K562 (cell line): ENCODE results near the gene DGCR2. TPM values are rescaled to one million over a fixed set of nuclear protein-coding genes. Genes with fewer than 3 reads are reported as not detected.

Source experiments
- ATF6 ChIP-seq: sonication (generic); formaldehyde crosslinking; IDR thresholded peaks from 2 replicates; pipeline ENCODE4 v1.4.0; 2020; ENCODE audit warnings: mild to moderate bottlenecking, missing genetic modification reagents
- CTCFL ChIP-seq: IDR thresholded peaks from 2 replicates; pipeline ENCODE4 v1.6.1; 2011; ENCODE audit warnings: borderline replicate concordance, low read depth, mild to moderate bottlenecking, moderate library complexity, low read length; ENCODE audit not compliant: insufficient read depth, poor library complexity, severe bottlenecking
- E4F1 ChIP-seq: fragments of 250-450 bp; sonication (Bioruptor Pico); IDR thresholded peaks from 2 replicates; pipeline ENCODE4 v1.5.0; 2021; ENCODE audit warnings: mild to moderate bottlenecking, borderline replicate concordance
- JUNB ChIP-seq: fragments of 450-650 bp; formaldehyde crosslinking; conservative IDR thresholded peaks from 2 replicates; pipeline ENCODE4 v1.4.0; 2020; ENCODE audit warnings: mild to moderate bottlenecking
- MAFK ChIP-seq: IDR thresholded peaks from 2 replicates; pipeline ENCODE4 v1.6.1; 2011; ENCODE audit warnings: low read length, improper control_type of control experiment
- NCOA2 ChIP-seq, 2 experiments: fragments of 450-650 bp; IDR thresholded peaks; 2 replicates each; pipeline ENCODE4 v1.6.1; 2018; ENCODE audit warnings: mild to moderate bottlenecking in 2 of 2, moderate library complexity in 1 of 2; ENCODE audit not compliant: partially characterized antibody in 2 of 2
- NEUROD1 ChIP-seq: fragments of 150-350 bp; IDR thresholded peaks from 2 replicates; pipeline ENCODE4 v1.6.1; 2014; ENCODE audit warnings: borderline replicate concordance, low read length, low read depth; ENCODE audit not compliant: partially characterized antibody
- NFATC3 ChIP-seq: fragments of 450-650 bp; IDR thresholded peaks from 2 replicates; pipeline ENCODE4 v1.6.1; 2017; ENCODE audit warnings: mild to moderate bottlenecking
- PHF8 ChIP-seq: fragments of 200-600 bp; sonication (generic); IDR thresholded peaks from 2 replicates; pipeline ENCODE4 v1.6.1; 2012; ENCODE audit warnings: mixed run types, mild to moderate bottlenecking, inconsistent platforms, low read length, moderate library complexity, borderline replicate concordance
- RFX7 ChIP-seq: fragments of 250-450 bp; sonication (Bioruptor Pico); IDR thresholded peaks from 2 replicates; pipeline ENCODE4 v1.5.1; 2021; ENCODE audit warnings: mild to moderate bottlenecking
- SAFB ChIP-seq: fragments of 200-400 bp; formaldehyde crosslinking; IDR thresholded peaks from 2 replicates; pipeline ENCODE4 v1.6.1; 2017; ENCODE audit warnings: low read depth, low read length, borderline replicate concordance
- SMAD2 ChIP-seq: fragments of 150-350 bp; IDR thresholded peaks from 2 replicates; pipeline ENCODE4 v1.6.1; 2014; ENCODE audit warnings: low read depth, mild to moderate bottlenecking, low read length
- SMARCA4 ChIP-seq: fragments of 450-650 bp; IDR thresholded peaks from 2 replicates; pipeline ENCODE4 v1.6.1; 2016
- ZNF277 ChIP-seq: fragments of 250-450 bp; sonication (Bioruptor Pico); IDR thresholded peaks from 2 replicates; pipeline ENCODE4 v1.8.0; 2022; ENCODE audit warnings: inconsistent platforms, mild to moderate bottlenecking, moderate library complexity, borderline replicate concordance
- ZNF707 ChIP-seq: fragments of 250-450 bp; sonication (Bioruptor Pico); conservative IDR thresholded peaks from 2 replicates; pipeline ENCODE4 v1.8.0; 2022; ENCODE audit warnings: inconsistent platforms, mild to moderate bottlenecking, moderate library complexity
- ZNF740 ChIP-seq, 3 experiments: fragments of 200-800 bp in 1 of 3; sonication (Bioruptor generic) in 1 of 3; sonication (generic) in 1 of 3; formaldehyde crosslinking in 1 of 3; IDR thresholded peaks; 2 replicates each; pipeline versions ENCODE4 v1.6.1 to v1.8.0; 2016 to 2022; ENCODE audit warnings: mild to moderate bottlenecking in 2 of 3, missing compliant biosample characterization in 2 of 3, missing genetic modification characterization in 2 of 3, missing genetic modification reagents in 1 of 3
- ZNF77 ChIP-seq: fragments of 250-450 bp; sonication (Bioruptor Pico); IDR thresholded peaks from 2 replicates; pipeline ENCODE4 v1.5.0; 2020
- polyA plus RNA-seq, 8 experiments: library from polyadenylated mRNA; depleted of rRNA in 4 of 8; stranded (reverse) in 5 of 8; unstranded in 3 of 8; fragments of >200 nt; fragmentation: Nextera tagmentation in 2 of 8; fragmentation: Illumina TruSeq in 1 of 8; extraction: Ambion mirVana in 2 of 8; extraction: Trizol in 1 of 8; gene quantifications; 2 replicates each; pipeline versions ENCODE4 v1.2.1 to v1.2.3, GENCODE V29; 2011 to 2014; ENCODE audit warnings: inconsistent platforms in 1 of 8, missing spikeins in 1 of 8
- total RNA-seq, 7 experiments: library from RNA; depleted of rRNA in 6 of 7; stranded (reverse); fragments of >200 nt in 6 of 7; fragmentation: Illumina TruSeq in 2 of 7; extraction: Trizol in 2 of 7; gene quantifications; 2 replicates each; pipeline versions ENCODE4 v1.2.1 to v1.2.3, GENCODE V29; 2011 to 2021; ENCODE audit warnings: low replicate concordance in 1 of 7

Gene DGCR2
- total and polyA plus RNA-seq, 9 of the 15 experiments (the other 6 are each of a cell fraction or from before 2014, with no cell fraction given): 0.69 to 101 (median 56.4) TPM

GRCh38 chr22:19122752-19123492 is 710 bp upstream of the DGCR2 start (continued):
- TF ChIP-seq SMARCA4 (no peak), NEUROD1 (no peak), SAFB (no peak), E4F1 (CRISPR knock-in tag) (no peak), MAFK (0 out of 2 replicates have a peak, but pooled peaks have one; percentile 1), JUNB (CRISPR knock-in tag) (no peak; the same call in 1 of the 2 replicates), ATF6 (CRISPR knock-in tag) (no peak), NFATC3 (no peak), RFX7 (CRISPR knock-in tag) (peak; percentile 82), NCOA2 (IDR thresholded peaks at IDR 0.05; ENCODE audit: partially characterized antibody in 2 of 2) (no peak), ZNF707 (CRISPR knock-in tag) (no peak), PHF8 (no peak), CTCFL (no peak), SMAD2 (no peak), ZNF740 (CRISPR knock-in tag; IDR thresholded peaks at IDR 0.05) (no peak), ZNF740 (tag; IDR thresholded peaks at IDR 0.05) (no peak), ZNF77 (CRISPR knock-in tag) (no peak), ZNF277 (CRISPR knock-in tag) (no peak)
